Retina (tissue), 1 donor: ENCODE data around the gene MPC1L.
A peak's percentile ranks its signal among the peaks of the same experiment; 100 is the strongest.

Source experiments
- DNase-seq: peaks from one replicate; pipeline ENCODE4 v3.0.0-alpha.2; 2016

MPC1L gene

GRCh38 chrX:40632199-40632598, 9.0 kb downstream of the MPC1L start:
- DNase-seq: no peak

- no peak for DNase-seq
Measured at GRCh38 chrX:40637687-40638086, 14.5 kb downstream of the MPC1L start.

GRCh38 chrX:40644176-40644575, 20.9 kb downstream of the MPC1L start:
- DNase-seq: no peak

GRCh38 chrX:40644821-40645358, 21.7 kb downstream of the MPC1L start:
- DNase-seq: no peak

GRCh38 chrX:40646489-40647306, 23.5 kb downstream of the MPC1L start:
- peak; percentile 50 for DNase-seq

- DNase-seq: peak; percentile 93
Measured at GRCh38 chrX:40647307-40648197, 24.3 kb downstream of the MPC1L start, which contains the start of gene CXorf38. CXorf38 (minus strand) TSS chrX:40647561; CDS start chrX:40647520, 41 bp downstream.

GRCh38 chrX:40651620-40652223, 28.5 kb downstream of the MPC1L start:
- peak; percentile 54 for DNase-seq

GRCh38 chrX:40652664-40653063, 29.4 kb downstream of the MPC1L start:
- no peak for DNase-seq

- DNase-seq: no peak
Measured at GRCh38 chrX:40653535-40653934, 30.3 kb downstream of the MPC1L start.

GRCh38 chrX:40660381-40660780, 37.2 kb downstream of the MPC1L start:
- DNase-seq: no peak

- no peak for DNase-seq
Measured at GRCh38 chrX:40661489-40661888, 38.3 kb downstream of the MPC1L start.

GRCh38 chrX:40663078-40663740, 40.0 kb downstream of the MPC1L start:
- no peak for DNase-seq

- DNase-seq: no peak
Measured at GRCh38 chrX:40663880-40664630, 40.8 kb downstream of the MPC1L start.

- no peak for DNase-seq
Measured at GRCh38 chrX:40671126-40671525, 47.9 kb downstream of the MPC1L start.
